Panc1 (cell line): ENCODE data around the gene CREB3L2.

ENCODE experiments used
- POLR2AphosphoS5 ChIP-seq: IDR thresholded peaks from 2 replicates; pipeline ENCODE4 v1.6.1; 2012; ENCODE audit warnings: mild to moderate bottlenecking, low read depth, low read length, moderate library complexity
- TF ChIP-seq, protein P1 (sequence below): fragments of 450-650 bp; IDR thresholded peaks from 2 replicates; pipeline ENCODE4 v1.5.1; 2017; ENCODE audit warnings: mild to moderate bottlenecking

DNA sequence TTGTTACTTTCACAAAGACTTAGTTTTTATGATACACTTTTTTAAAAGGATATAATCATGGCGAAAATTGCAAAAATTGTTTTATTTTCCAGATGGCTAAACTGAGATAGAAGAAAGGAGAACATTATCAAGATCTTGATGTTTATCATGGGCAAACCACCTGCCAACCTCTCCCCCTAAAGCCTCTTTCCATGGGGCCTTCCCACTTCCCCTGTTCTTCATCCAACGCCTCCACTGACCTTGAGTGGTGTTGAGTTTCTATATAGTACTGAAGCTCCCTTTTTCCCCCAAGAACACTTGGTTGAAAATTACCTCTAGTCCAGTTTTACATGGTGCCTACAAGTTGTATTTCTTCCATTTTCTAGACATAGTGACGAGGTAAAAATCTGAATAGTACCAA lies 5.0 kb downstream of the CREB3L2 start:
- TF ChIP-seq, protein P1, sequence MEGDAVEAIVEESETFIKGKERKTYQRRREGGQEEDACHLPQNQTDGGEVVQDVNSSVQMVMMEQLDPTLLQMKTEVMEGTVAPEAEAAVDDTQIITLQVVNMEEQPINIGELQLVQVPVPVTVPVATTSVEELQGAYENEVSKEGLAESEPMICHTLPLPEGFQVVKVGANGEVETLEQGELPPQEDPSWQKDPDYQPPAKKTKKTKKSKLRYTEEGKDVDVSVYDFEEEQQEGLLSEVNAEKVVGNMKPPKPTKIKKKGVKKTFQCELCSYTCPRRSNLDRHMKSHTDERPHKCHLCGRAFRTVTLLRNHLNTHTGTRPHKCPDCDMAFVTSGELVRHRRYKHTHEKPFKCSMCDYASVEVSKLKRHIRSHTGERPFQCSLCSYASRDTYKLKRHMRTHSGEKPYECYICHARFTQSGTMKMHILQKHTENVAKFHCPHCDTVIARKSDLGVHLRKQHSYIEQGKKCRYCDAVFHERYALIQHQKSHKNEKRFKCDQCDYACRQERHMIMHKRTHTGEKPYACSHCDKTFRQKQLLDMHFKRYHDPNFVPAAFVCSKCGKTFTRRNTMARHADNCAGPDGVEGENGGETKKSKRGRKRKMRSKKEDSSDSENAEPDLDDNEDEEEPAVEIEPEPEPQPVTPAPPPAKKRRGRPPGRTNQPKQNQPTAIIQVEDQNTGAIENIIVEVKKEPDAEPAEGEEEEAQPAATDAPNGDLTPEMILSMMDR: no peak
- TF ChIP-seq POLR2AphosphoS5: no peak
